Mesodermal cell (in vitro differentiated cells): ENCODE data around the gene CHAC1.

Source experiments
- H3K27ac ChIP-seq: 2 replicates; pipeline ENCODE4 v1.7.0; 2013; ENCODE audit warnings: mild to moderate bottlenecking, low read depth, low read length, moderate library complexity; ENCODE audit not compliant: severe bottlenecking
- H3K36me3 ChIP-seq: 2 replicates; pipeline ENCODE4 v1.7.1; 2013; ENCODE audit warnings: mild to moderate bottlenecking, low read length, moderate library complexity; ENCODE audit not compliant: control insufficient read depth, insufficient read depth
- H3K4me1 ChIP-seq: one replicate; pipeline ENCODE4 v1.7.1; 2013; ENCODE audit warnings: mild to moderate bottlenecking, low read length; ENCODE audit not compliant: insufficient read depth, control insufficient read depth, poor library complexity, severe bottlenecking
- H3K4me3 ChIP-seq: 2 replicates; pipeline ENCODE4 v1.7.0; 2013; ENCODE audit warnings: low read length, control low read depth, mild to moderate bottlenecking; ENCODE audit not compliant: insufficient read depth, poor library complexity, severe bottlenecking; ENCODE audit errors: extremely low read depth
- H3K9me3 ChIP-seq: 2 replicates; pipeline ENCODE4 v1.7.1; 2013; ENCODE audit warnings: mild to moderate bottlenecking, low read length, moderate library complexity; ENCODE audit not compliant: control insufficient read depth
- WGBS, 2 experiments: methylation state at CpG; one replicate each; pipeline ENCODE4 v1.1.5; 2013; ENCODE audit warnings: missing lambda C conversion rate in 2 of 2; ENCODE audit not compliant: insufficient coverage in 2 of 2; 5-methylcytosine and 5-hydroxymethylcytosine counted together

CHAC1 gene

GRCh38 chr15:40991355-40991754 is 38.1 kb downstream of the CHAC1 start:
- WGBS, 2 experiments = 94 to 100% methylated on average over 2 of the region's 3 CpGs
- no peak overlapping the region for H3K4me3 ChIP-seq
- peaks cover 88% of the 10 kb centered on the region for H3K36me3 ChIP-seq
- no peaks in the 10 kb centered on the region for H3K9me3 ChIP-seq
- peaks cover 5% of the 10 kb centered on the region for H3K4me1 ChIP-seq
- no peak overlapping the region for H3K27ac ChIP-seq

DNA sequence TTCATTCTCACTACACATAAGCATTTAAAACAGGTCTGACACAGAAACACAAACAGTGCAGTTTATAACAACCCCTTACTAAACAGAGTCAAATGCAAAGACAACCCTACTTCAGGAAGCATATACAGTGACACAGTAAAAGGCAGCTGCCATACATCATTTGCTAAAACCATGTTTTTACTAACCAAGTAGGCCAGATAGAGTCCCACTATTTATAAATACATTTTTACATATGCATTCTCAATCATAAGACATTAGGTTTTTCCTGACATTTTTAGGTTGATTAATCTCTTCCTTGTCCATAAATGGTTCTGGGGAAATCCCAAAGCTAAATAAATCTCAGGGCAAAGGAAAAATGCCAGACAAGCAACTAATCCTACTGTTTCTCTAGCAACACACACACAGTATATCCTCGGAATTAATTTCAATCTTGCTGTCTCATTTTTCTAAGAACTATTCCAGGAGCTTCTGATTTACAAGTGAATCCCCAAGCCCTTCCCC is 39.0 kb downstream of the CHAC1 start:
- no peak overlapping the region for H3K4me3 ChIP-seq
- peaks cover 88% of the 10 kb centered on the region for H3K36me3 ChIP-seq
- H3K9me3 ChIP-seq = no peaks in the 10 kb centered on the region
- peaks cover 5% of the 10 kb centered on the region for H3K4me1 ChIP-seq
- no peak overlapping the region for H3K27ac ChIP-seq
- 100% methylated on average over 1 of the region's 1 CpG for WGBS, 2 experiments

- Histone ChIP-seq H3K36me3 (peaks cover 85% of the 10 kb centered on the region), H3K9me3 (no peaks in the 10 kb centered on the region), H3K27ac (no peak overlapping the region), H3K4me3 (no peak overlapping the region), H3K4me1 (peaks cover 5% of the 10 kb centered on the region)
- WGBS, 2 experiments = 97 to 98% methylated on average over 4 to 5 of the region's 5 CpGs
Observed at GRCh38 chr15:40992825-40993224, 39.6 kb downstream of the CHAC1 start.

DNA sequence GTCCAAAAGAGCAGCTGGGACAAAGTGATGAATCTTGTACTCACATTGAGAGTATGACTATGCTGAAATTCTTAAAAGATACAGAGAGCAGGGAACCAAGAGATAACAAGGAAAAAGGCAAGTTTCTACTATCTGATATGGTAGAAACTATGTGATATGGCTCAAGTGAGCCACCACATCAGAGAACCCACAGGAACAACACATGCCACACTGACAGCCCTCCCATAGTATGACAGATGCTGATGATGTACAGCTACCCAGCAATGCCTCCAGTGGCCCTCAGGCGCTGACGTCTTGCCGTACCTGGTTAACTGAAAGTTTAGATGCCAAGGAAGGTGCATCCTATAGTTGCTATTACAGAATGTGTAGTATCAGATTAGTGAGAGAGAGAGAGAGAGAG is 42.4 kb downstream of the CHAC1 start:
- Histone ChIP-seq H3K4me1 (peaks cover 15% of the 10 kb centered on the region), H3K27ac (no peak overlapping the region), H3K4me3 (no peak overlapping the region), H3K9me3 (no peaks in the 10 kb centered on the region), H3K36me3 (peaks cover 73% of the 10 kb centered on the region)
- 95 to 100% methylated on average over 1 to 3 of the region's 3 CpGs for WGBS, 2 experiments

- WGBS, 2 experiments = 80% methylated on average over 1 of the region's 4 CpGs; no CpG with 5 or more reads in 1 of the 2 experiments
- no peak overlapping the region for H3K27ac ChIP-seq
Observed at GRCh38 chr15:40999190-40999589, 45.9 kb downstream of the CHAC1 start.

GRCh38 chr15:41001524-41002214 is 48.4 kb downstream of the CHAC1 start:
- Histone ChIP-seq H3K9me3 (no peaks in the 10 kb centered on the region), H3K36me3 (peaks cover 51% of the 10 kb centered on the region), H3K4me1 (peaks cover 11% of the 10 kb centered on the region), H3K27ac (no peak overlapping the region), H3K4me3 (no peak overlapping the region)
- 89 to 100% methylated on average over 2 to 3 of the region's 5 CpGs for WGBS, 2 experiments

More at GRCh38 chr15:40999190-40999589, 45.9 kb downstream of the CHAC1 start:
- peaks cover 51% of the 10 kb centered on the region for H3K36me3 ChIP-seq
- peaks cover 11% of the 10 kb centered on the region for H3K4me1 ChIP-seq
- H3K4me3 ChIP-seq = no peak overlapping the region
- H3K9me3 ChIP-seq = no peaks in the 10 kb centered on the region

DNA sequence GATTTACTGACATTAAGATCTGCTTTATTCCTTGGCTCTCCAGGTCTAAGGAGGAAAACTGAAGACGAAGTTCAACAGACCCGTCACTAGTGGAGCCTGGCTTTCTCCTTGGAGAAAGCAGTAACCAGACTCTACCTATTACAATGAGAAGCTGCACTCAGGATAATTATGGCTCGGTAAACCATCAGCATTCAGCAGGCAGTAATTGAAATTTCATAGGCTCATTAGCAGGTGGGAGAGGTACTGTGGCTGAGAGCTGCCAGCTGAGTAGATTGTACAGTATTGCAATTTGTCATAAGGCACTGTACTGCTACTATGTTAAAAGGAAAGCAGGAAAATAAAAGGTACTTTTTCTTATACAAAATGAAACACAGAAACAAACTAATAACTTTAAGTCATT is 51.2 kb downstream of the CHAC1 start:
- WGBS, 2 experiments = 100% methylated on average over 3 of the region's 3 CpGs
- H3K9me3 ChIP-seq = no peaks in the 10 kb centered on the region
- H3K4me3 ChIP-seq = no peak overlapping the region
- H3K4me1 ChIP-seq = peaks cover 4% of the 10 kb centered on the region
- peaks cover 57% of the 10 kb centered on the region for H3K36me3 ChIP-seq
- H3K27ac ChIP-seq = no peak overlapping the region
